GM12891 (cell line): Measurements from ENCODE around the gene ECPAS.
"Not testable (repeated sequence)": the region's sequence is repeated elsewhere in the genome, so short reads cannot be mapped to it uniquely, and the experiment has no call there.

Experiments
- DNase-seq: peaks from one replicate; pipeline ENCODE4 v3.0.0; 2011; ENCODE audit warnings: low spot score; ENCODE audit not compliant: insufficient read length
- FAIRE-seq: peaks from 2 replicates; lab custom pipeline; 2011; peaks lifted over from hg19 to GRCh38; lab: Jason Lieb, UNC
- PAX5 ChIP-seq: IDR thresholded peaks from 2 replicates; pipeline ENCODE4 v1.6.1; 2011; ENCODE audit warnings: low read length, moderate library complexity, mild to moderate bottlenecking; ENCODE audit not compliant: insufficient read depth, severe bottlenecking
- POLR2A ChIP-seq: IDR thresholded peaks from 2 replicates; pipeline ENCODE4 v1.6.1; 2011; ENCODE audit warnings: low read depth, low read length, control low read depth
- POLR2AphosphoS5 ChIP-seq: IDR thresholded peaks from 2 replicates; pipeline ENCODE4 v1.6.1; 2011; ENCODE audit warnings: low read depth, low read length, control low read depth
- POU2F2 ChIP-seq: IDR thresholded peaks from 2 replicates; pipeline ENCODE4 v1.6.1; 2011; ENCODE audit warnings: low read depth, mild to moderate bottlenecking, control low read depth, low read length, moderate library complexity
- SPI1 ChIP-seq: IDR thresholded peaks from 2 replicates; pipeline ENCODE4 v1.6.1; 2011; ENCODE audit warnings: low read depth, low read length, control low read depth
- TAF1 ChIP-seq: IDR thresholded peaks from 2 replicates; pipeline ENCODE4 v1.6.1; 2011; ENCODE audit warnings: low read depth, low read length, control low read depth

Gene ECPAS

DNA sequence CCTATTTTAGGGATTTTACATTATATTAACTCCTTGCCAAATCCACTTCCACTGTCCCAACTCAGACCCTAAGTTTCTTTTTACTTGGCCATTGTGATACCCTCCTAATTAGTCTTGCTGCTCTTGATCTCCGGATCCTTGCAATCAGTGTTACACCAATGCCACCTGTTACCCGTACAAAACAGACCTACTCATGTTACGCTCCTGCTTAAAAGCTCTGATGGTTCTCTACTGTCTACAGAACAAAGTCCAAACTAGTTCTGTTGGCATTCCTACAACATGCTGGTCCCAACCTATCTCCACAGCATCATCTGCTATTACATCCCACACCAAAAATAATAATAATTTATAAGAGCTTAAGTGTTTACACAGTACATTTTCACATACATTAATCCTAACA lies 9.8 kb downstream of the ECPAS start:
- FAIRE-seq, result no peak

DNA sequence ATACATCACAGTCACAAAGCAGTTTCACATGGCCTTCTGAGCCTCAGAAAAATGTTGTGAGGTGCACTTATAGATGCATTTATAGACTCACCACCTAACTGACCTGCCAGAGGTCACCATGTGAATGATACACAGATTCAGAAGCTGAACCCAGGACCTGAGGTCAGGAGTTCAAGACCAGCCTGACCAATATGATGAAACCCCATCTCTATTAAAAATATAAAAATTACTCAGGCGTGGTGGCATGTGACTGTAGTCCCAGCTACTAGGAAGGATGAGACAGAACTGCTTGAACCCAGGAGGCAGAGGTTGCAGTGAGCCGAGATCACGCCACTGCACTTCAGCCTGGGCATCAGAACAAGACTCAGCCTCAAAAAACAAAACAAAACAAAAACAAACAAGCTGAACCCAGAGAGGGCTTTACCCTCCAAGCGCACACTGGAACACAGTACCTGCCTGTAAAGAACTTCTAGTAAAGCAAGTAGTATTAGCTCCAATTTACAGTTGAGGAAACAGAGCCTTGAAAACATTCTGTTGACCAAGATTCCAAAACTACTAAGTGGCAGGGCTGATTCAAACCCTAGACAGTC lies 16.3 kb downstream of the ECPAS start:
- TF ChIP-seq TAF1, result no peak
- TF ChIP-seq POU2F2, result no peak
- TF ChIP-seq PAX5, result no peak
- TF ChIP-seq POLR2AphosphoS5, result no peak
- TF ChIP-seq POLR2A, result no peak
- TF ChIP-seq SPI1, result no peak
- DNase-seq, result no peak
- no peak for FAIRE-seq

More for the DNA sequence above, 9.8 kb downstream of the ECPAS start:
- no peak for DNase-seq
- no peak for TF ChIP-seq POU2F2
- no peak for TF ChIP-seq PAX5
- TF ChIP-seq TAF1, result no peak
- no peak for TF ChIP-seq POLR2A
- no peak for TF ChIP-seq POLR2AphosphoS5
- TF ChIP-seq SPI1, result no peak

DNA sequence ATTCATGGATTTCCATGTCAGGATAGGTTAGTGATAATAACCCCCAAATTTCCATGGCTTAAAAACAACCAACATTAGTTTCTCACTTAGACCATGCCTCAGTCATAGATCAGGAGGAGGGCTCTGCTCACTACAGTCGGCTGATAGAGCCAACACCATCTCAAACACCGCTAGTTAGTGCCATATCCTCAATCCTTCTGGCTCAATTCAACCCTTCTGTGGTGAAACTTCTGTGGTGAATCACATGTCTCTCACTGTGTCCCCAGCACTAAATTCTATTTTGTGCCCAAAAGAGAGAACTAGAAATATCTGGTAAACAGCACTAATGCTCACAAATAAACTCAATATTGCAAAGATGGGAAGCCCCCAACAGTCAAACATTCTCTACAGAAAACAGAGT lies 21.1 kb downstream of the ECPAS start:
- TF ChIP-seq PAX5, result no peak
- TF ChIP-seq POU2F2, result no peak
- no peak for TF ChIP-seq POLR2AphosphoS5
- TF ChIP-seq SPI1, result no peak
- TF ChIP-seq POLR2A, result no peak
- no peak for DNase-seq
- no peak for FAIRE-seq

DNA sequence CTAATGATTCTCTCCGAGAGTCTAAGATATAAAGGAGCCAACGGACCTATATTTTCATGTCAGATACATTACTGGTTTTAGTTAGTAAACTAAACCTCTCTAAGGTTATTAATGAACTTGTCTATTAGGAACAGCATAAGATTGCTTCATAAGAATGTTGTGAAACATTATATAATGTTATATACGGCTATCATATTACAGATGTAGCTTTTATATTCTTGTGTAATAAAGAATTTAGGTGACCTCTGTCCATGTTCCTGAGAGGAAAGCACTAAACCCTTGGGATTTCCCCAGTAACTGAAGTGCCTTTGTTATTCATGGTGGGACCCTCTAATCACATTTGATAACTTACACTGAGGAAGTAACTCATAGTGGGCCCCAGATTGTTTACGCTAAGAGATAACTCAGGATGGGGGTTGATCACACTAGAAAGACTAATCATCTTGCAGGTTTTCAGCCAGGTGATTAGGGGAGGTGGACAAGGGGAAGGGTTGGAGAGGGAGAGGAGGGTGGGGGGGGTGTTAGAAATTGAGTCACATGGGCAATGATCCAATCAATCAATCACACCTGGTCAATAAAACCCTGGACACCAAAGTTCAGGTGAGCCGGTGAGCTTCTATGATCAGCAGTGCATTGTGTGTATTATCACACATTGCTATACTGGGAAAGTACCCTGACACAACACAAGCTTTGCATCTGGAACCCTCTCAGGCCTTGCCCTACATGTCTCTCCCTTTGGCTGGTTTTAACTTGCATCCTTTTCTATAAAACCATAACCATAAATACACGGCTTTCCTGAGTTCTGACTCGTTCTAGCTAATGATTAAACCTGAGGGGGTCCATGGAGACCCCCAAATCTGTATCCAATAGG lies 25.8 kb downstream of the ECPAS start:
- FAIRE-seq (peak; percentile 75), DNase-seq (no peak)
- TF ChIP-seq PAX5, result no peak

DNA sequence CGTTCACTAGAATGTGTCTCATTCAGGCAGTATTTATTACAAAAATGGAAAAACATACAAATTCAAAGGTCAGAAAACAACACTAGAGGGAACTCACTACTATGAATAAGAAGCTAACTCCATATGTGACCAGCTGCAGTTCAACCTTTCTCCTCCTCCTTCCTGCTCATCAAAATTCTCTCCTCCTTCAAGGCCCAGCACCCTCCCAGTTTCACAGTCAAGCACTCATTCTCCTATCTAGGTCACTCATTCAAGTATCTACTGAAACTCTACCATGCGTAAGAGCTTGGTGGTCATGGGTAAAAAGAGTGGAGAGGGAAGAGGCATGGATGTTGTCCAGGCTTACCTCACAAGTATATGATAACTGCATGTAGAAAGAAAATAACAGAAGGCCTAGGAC lies 27.7 kb downstream of the ECPAS start:
- FAIRE-seq (peak; percentile 40), DNase-seq (no peak)
- TF ChIP-seq PAX5 (no peak), POU2F2 (no peak), POLR2AphosphoS5 (no peak), POLR2A (no peak), TAF1 (no peak), SPI1 (no peak)

DNA sequence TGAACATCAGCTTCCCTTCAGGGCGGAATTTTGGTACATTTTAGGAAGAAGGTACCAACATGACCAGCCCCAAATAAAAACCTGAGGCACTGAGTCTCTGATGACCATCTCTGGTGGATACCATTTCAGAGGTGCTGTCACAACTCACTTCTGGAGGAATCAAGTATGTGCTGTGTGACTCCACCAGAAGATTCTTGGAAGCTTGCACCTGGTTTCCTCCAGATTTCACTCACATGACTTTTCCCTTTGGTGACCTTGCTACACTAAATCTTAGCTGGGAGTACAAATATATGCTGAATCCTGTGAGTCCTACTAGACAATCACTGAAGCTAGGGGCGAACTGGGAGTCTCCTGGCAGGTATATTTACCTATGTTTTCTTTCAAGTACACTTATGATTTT lies 28.5 kb downstream of the ECPAS start:
- DNase-seq (no peak), FAIRE-seq (no peak)
- no peak for TF ChIP-seq PAX5
- TF ChIP-seq POLR2AphosphoS5, result no peak
- no peak for TF ChIP-seq POU2F2
- no peak for TF ChIP-seq SPI1
- TF ChIP-seq POLR2A, result no peak
- no peak for TF ChIP-seq TAF1

DNA sequence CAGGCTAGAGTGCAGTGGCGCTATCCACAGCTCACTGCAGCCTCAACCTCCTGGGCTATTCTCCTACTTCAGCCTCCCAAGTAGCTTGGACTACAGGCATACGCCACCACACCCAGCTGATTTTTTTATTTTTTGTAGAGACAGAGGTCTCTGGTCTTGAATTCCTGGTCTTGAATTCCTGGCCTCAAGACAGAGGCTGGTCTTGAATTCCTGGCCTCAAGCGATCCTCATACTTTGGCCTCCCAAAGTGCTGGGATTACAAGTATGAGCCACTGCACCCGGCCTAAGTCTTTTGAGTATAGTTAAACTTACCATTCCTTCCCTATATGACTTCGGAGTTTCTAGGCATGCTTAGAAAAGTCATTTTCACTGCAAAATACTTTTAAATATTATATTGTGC lies 29.4 kb downstream of the ECPAS start:
- FAIRE-seq, result no peak
- TF ChIP-seq POU2F2, result no peak
- TF ChIP-seq PAX5, result no peak
- TF ChIP-seq TAF1, result no peak
- TF ChIP-seq POLR2AphosphoS5, result no peak
- TF ChIP-seq SPI1, result no peak
- no peak for TF ChIP-seq POLR2A
- no peak for DNase-seq

DNA sequence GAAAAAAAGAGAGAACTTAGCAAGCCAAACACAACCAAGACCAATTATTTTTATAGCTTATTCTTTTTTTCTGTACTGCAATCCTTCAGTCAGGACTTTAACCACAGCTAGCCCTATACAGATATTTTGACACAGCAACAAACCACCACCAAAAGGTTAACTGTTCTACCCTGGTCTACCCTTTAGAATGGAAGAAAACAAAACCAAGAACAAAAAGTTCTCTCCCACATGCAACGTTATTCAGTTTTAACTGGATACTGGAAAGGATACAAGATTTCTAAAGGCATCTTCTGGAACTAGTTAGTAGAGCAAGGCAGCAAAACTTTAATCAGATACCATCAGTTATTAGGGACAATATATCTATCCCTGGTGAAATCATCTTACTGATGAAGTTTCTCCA lies 32.6 kb downstream of the ECPAS start:
- DNase-seq (no peak), FAIRE-seq (no peak)
- TF ChIP-seq PAX5, result no peak

DNA sequence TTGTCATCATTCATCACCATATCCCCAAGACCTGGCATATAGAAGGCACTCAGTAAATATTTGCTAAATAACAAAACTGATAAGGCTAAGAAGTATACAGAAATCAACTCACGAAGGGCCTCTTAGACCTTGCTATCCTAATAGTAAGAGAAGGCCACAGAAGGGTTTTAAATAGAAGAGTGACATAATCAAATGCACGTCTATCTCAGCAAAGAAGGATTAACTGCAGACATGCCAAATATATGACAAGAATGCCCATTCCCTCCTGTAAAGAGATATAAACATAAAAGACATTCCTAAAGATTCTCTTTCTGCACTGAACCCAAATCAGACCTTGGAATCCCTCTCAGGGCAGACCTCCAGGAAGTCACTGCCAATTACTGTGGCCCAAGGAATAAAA lies 34.1 kb downstream of the ECPAS start:
- TF ChIP-seq PAX5 (no peak), SPI1 (no peak), TAF1 (no peak), POLR2A (no peak)
- no peak for DNase-seq
- no peak for FAIRE-seq

DNA sequence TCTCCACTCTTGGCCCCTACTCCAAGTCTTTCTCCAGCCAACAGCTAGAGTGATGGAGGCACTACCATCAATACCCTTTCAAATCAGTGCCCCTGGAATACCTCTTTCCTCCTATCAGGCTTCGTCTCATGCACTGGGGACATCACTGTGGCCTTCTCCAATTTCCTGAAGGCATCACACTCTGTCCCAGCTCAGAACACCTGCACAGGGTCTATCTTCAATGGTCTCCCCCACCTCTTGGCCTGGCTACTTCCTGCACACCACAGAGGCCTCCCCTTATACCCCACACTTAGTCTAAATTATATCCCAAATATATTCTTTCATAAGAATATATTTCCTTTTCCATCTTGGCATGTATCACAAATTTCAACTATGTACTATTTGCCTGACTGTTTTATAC lies 34.5 kb downstream of the ECPAS start:
- TF ChIP-seq POU2F2 (no peak), TAF1 (no peak), PAX5 (no peak), POLR2AphosphoS5 (no peak), SPI1 (no peak), POLR2A (no peak)
- no peak for FAIRE-seq

DNA sequence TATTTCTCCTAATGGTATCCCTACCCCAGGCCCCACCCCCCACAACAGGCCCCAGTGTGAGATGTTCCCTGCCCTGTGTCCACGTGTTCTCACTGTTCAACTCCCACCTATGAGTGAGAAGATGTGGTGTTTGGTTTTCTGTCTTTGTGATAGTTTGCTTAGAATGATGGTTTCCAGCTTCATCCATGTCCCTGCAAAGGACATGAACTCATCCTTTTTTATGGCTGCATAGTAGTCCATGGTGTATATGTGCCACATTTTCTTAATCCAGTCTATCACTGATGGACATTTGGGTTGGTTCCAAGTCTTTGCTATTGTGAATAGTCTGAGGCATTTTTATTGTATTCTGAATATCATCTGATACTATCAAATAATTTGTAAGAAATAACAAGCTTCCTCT lies 38.4 kb downstream of the ECPAS start:
- not testable (repeated sequence) for DNase-seq, FAIRE-seq

More for the DNA sequence above, 34.5 kb downstream of the ECPAS start:
- DNase-seq, result no peak
